ENCODE measurements around the gene UBAC2.
A peak's percentile ranks its signal among the peaks of the same experiment; 100 is the strongest.

Gene UBAC2

GRCh38 chr13:99162567-99163361 lies 37.9 kb upstream of the UBAC2 start:
- H3K4me3 ChIP-seq (ENCODE audit: low read length in 2 of 2) = no peak overlapping the region
- H3K36me3 ChIP-seq (ENCODE audit: control insufficient read depth in 2 of 2, insufficient read depth in 2 of 2, low read length in 2 of 2) = no peaks in the 10 kb centered on the region
- H3K4me1 ChIP-seq (ENCODE audit: control insufficient read depth, insufficient read depth, low read length) = no peaks in the 10 kb centered on the region
- no peak overlapping the region for H3K9ac ChIP-seq (ENCODE audit: low read length in 2 of 2)
- H3K27me3 ChIP-seq (ENCODE audit: control insufficient read depth in 1 of 2, insufficient read depth in 2 of 2, low read length in 2 of 2) = no peaks in the 10 kb centered on the region
- H3K9me3 ChIP-seq (ENCODE audit: control insufficient read depth in 2 of 2, low read length in 2 of 2) = no peaks in the 10 kb centered on the region
- no peak overlapping the region for H3K27ac ChIP-seq (ENCODE audit: low read length)

GRCh38 chr13:99164226-99164625 lies 36.4 kb upstream of the UBAC2 start:
- Histone ChIP-seq H3K36me3 (ENCODE audit: control insufficient read depth in 2 of 2, insufficient read depth in 2 of 2, low read length in 2 of 2) (no peaks in the 10 kb centered on the region), H3K9ac (ENCODE audit: low read length in 2 of 2) (no peak overlapping the region), H3K9me3 (ENCODE audit: control insufficient read depth in 2 of 2, low read length in 2 of 2) (no peaks in the 10 kb centered on the region), H3K27me3 (ENCODE audit: control insufficient read depth in 1 of 2, insufficient read depth in 2 of 2, low read length in 2 of 2) (no peaks in the 10 kb centered on the region), H3K4me1 (ENCODE audit: control insufficient read depth, insufficient read depth, low read length) (no peaks in the 10 kb centered on the region), H3K27ac (ENCODE audit: low read length) (no peak overlapping the region), H3K4me3 (ENCODE audit: low read length in 2 of 2) (no peak overlapping the region)

GRCh38 chr13:99165753-99166587 lies 34.7 kb upstream of the UBAC2 start:
- no peak overlapping the region for H3K27ac ChIP-seq (ENCODE audit: low read length)
- H3K27me3 ChIP-seq (ENCODE audit: control insufficient read depth in 1 of 2, insufficient read depth in 2 of 2, low read length in 2 of 2) = no peaks in the 10 kb centered on the region
- H3K4me1 ChIP-seq (ENCODE audit: control insufficient read depth, insufficient read depth, low read length) = no peaks in the 10 kb centered on the region

GRCh38 chr13:99172951-99173350 lies 27.7 kb upstream of the UBAC2 start:
- Histone ChIP-seq H3K4me1 (ENCODE audit: control insufficient read depth, insufficient read depth, low read length) (peaks cover 6% of the 10 kb centered on the region), H3K36me3 (ENCODE audit: control insufficient read depth in 2 of 2, insufficient read depth in 2 of 2, low read length in 2 of 2) (no peaks in the 10 kb centered on the region), H3K27me3 (ENCODE audit: control insufficient read depth in 1 of 2, insufficient read depth in 2 of 2, low read length in 2 of 2) (peaks cover 0 to 5% of the 10 kb centered on the region in 2 donors), H3K4me3 (ENCODE audit: low read length in 2 of 2) (no peak overlapping the region), H3K9me3 (ENCODE audit: control insufficient read depth in 2 of 2, low read length in 2 of 2) (no peaks in the 10 kb centered on the region), H3K27ac (ENCODE audit: low read length) (no peak overlapping the region), H3K9ac (ENCODE audit: low read length in 2 of 2) (no peak overlapping the region)

More at GRCh38 chr13:99165753-99166587, 34.7 kb upstream of the UBAC2 start:
- Histone ChIP-seq H3K9me3 (ENCODE audit: control insufficient read depth in 2 of 2, low read length in 2 of 2) (no peaks in the 10 kb centered on the region), H3K36me3 (ENCODE audit: control insufficient read depth in 2 of 2, insufficient read depth in 2 of 2, low read length in 2 of 2) (no peaks in the 10 kb centered on the region), H3K9ac (ENCODE audit: low read length in 2 of 2) (no peak overlapping the region), H3K4me3 (ENCODE audit: low read length in 2 of 2) (no peak overlapping the region)

- H3K9me3 ChIP-seq (ENCODE audit: control insufficient read depth in 2 of 2, low read length in 2 of 2) = no peaks in the 10 kb centered on the region
- H3K9ac ChIP-seq (ENCODE audit: low read length in 2 of 2) = no peak overlapping the region
- H3K27me3 ChIP-seq (ENCODE audit: control insufficient read depth in 1 of 2, insufficient read depth in 2 of 2, low read length in 2 of 2) = peaks cover 0 to 7% of the 10 kb centered on the region in 2 donors
- H3K27ac ChIP-seq (ENCODE audit: low read length) = no peak overlapping the region
- no peak overlapping the region for H3K4me3 ChIP-seq (ENCODE audit: low read length in 2 of 2)
- H3K4me1 ChIP-seq (ENCODE audit: control insufficient read depth, insufficient read depth, low read length) = peaks cover 6% of the 10 kb centered on the region
- H3K36me3 ChIP-seq (ENCODE audit: control insufficient read depth in 2 of 2, insufficient read depth in 2 of 2, low read length in 2 of 2) = no peaks in the 10 kb centered on the region
Measured at GRCh38 chr13:99173606-99174005, 27.0 kb upstream of the UBAC2 start.

- H3K4me1 ChIP-seq (ENCODE audit: control insufficient read depth, insufficient read depth, low read length) = peaks cover 6% of the 10 kb centered on the region
- H3K27ac ChIP-seq (ENCODE audit: low read length) = no peak overlapping the region
- no peaks in the 10 kb centered on the region for H3K36me3 ChIP-seq (ENCODE audit: control insufficient read depth in 2 of 2, insufficient read depth in 2 of 2, low read length in 2 of 2)
- H3K9me3 ChIP-seq (ENCODE audit: control insufficient read depth in 2 of 2, low read length in 2 of 2) = no peaks in the 10 kb centered on the region
- peaks cover 0 to 8% of the 10 kb centered on the region in 2 donors for H3K27me3 ChIP-seq (ENCODE audit: control insufficient read depth in 1 of 2, insufficient read depth in 2 of 2, low read length in 2 of 2)
- H3K9ac ChIP-seq (ENCODE audit: low read length in 2 of 2) = no peak overlapping the region
- H3K4me3 ChIP-seq (ENCODE audit: low read length in 2 of 2) = no peak overlapping the region
Measured at GRCh38 chr13:99174533-99175100, 26.0 kb upstream of the UBAC2 start.

- no peaks in the 10 kb centered on the region for H3K9me3 ChIP-seq (ENCODE audit: control insufficient read depth in 2 of 2, low read length in 2 of 2)
- no peak overlapping the region for H3K27ac ChIP-seq (ENCODE audit: low read length)
- no peaks in the 10 kb centered on the region for H3K36me3 ChIP-seq (ENCODE audit: control insufficient read depth in 2 of 2, insufficient read depth in 2 of 2, low read length in 2 of 2)
- peak overlapping the region; percentile 29 to 38 for H3K4me3 ChIP-seq (ENCODE audit: low read length in 2 of 2)
- H3K4me1 ChIP-seq (ENCODE audit: control insufficient read depth, insufficient read depth, low read length) = peaks cover 6% of the 10 kb centered on the region
- peaks cover 0 to 8% of the 10 kb centered on the region in 2 donors for H3K27me3 ChIP-seq (ENCODE audit: control insufficient read depth in 1 of 2, insufficient read depth in 2 of 2, low read length in 2 of 2)
- no peak overlapping the region for H3K9ac ChIP-seq (ENCODE audit: low read length in 2 of 2)
Measured at GRCh38 chr13:99176309-99177276, 24.1 kb upstream of the UBAC2 start.

- Histone ChIP-seq H3K4me3 (ENCODE audit: low read length in 2 of 2) (no peak overlapping the region), H3K9ac (ENCODE audit: low read length in 2 of 2) (no peak overlapping the region), H3K27me3 (ENCODE audit: control insufficient read depth in 1 of 2, insufficient read depth in 2 of 2, low read length in 2 of 2) (peaks cover 0 to 8% of the 10 kb centered on the region in 2 donors), H3K4me1 (ENCODE audit: control insufficient read depth, insufficient read depth, low read length) (peaks cover 6% of the 10 kb centered on the region), H3K9me3 (ENCODE audit: control insufficient read depth in 2 of 2, low read length in 2 of 2) (no peaks in the 10 kb centered on the region), H3K36me3 (ENCODE audit: control insufficient read depth in 2 of 2, insufficient read depth in 2 of 2, low read length in 2 of 2) (no peaks in the 10 kb centered on the region), H3K27ac (ENCODE audit: low read length) (no peak overlapping the region)
Measured at GRCh38 chr13:99178636-99179035, 22.0 kb upstream of the UBAC2 start.

GRCh38 chr13:99179460-99179859 lies 21.2 kb upstream of the UBAC2 start:
- H3K9me3 ChIP-seq (ENCODE audit: control insufficient read depth in 2 of 2, low read length in 2 of 2) = no peaks in the 10 kb centered on the region
- H3K27ac ChIP-seq (ENCODE audit: low read length) = no peak overlapping the region
- no peak overlapping the region for H3K9ac ChIP-seq (ENCODE audit: low read length in 2 of 2)
- peaks cover 0 to 8% of the 10 kb centered on the region in 2 donors for H3K27me3 ChIP-seq (ENCODE audit: control insufficient read depth in 1 of 2, insufficient read depth in 2 of 2, low read length in 2 of 2)
- no peaks in the 10 kb centered on the region for H3K36me3 ChIP-seq (ENCODE audit: control insufficient read depth in 2 of 2, insufficient read depth in 2 of 2, low read length in 2 of 2)
- H3K4me1 ChIP-seq (ENCODE audit: control insufficient read depth, insufficient read depth, low read length) = peaks cover 6% of the 10 kb centered on the region
- no peak overlapping the region for H3K4me3 ChIP-seq (ENCODE audit: low read length in 2 of 2)

GRCh38 chr13:99182439-99182838 lies 18.2 kb upstream of the UBAC2 start:
- Histone ChIP-seq H3K36me3 (ENCODE audit: control insufficient read depth in 2 of 2, insufficient read depth in 2 of 2, low read length in 2 of 2) (no peaks in the 10 kb centered on the region), H3K4me1 (ENCODE audit: control insufficient read depth, insufficient read depth, low read length) (no peaks in the 10 kb centered on the region), H3K4me3 (ENCODE audit: low read length in 2 of 2) (no peak overlapping the region), H3K27me3 (ENCODE audit: control insufficient read depth in 1 of 2, insufficient read depth in 2 of 2, low read length in 2 of 2) (peaks cover 0 to 3% of the 10 kb centered on the region in 2 donors), H3K27ac (ENCODE audit: low read length) (no peak overlapping the region), H3K9me3 (ENCODE audit: control insufficient read depth in 2 of 2, low read length in 2 of 2) (no peaks in the 10 kb centered on the region), H3K9ac (ENCODE audit: low read length in 2 of 2) (no peak overlapping the region)
